Measurements from ENCODE around the gene S100A12.
A peak's percentile ranks its signal among the peaks of the same experiment; 100 is the strongest.

S100A12 gene

GRCh38 chr1:153368495-153368894 lies 6.9 kb downstream of the S100A12 start:
- no peak for DNase-seq (ENCODE audit: low read depth in 3 of 3)

- DNase-seq (ENCODE audit: low read depth in 3 of 3) = no peak
These were observed 8.3 kb downstream of the S100A12 start for GRCh38 chr1:153367090-153367489.

- no peak for DNase-seq (ENCODE audit: low read depth in 3 of 3)
These were observed 9.2 kb downstream of the S100A12 start for GRCh38 chr1:153366261-153366660.

GRCh38 chr1:153365696-153366095 lies 9.7 kb downstream of the S100A12 start:
- no peak for DNase-seq (ENCODE audit: low read depth in 3 of 3)

- no peak for DNase-seq (ENCODE audit: low read depth in 3 of 3)
These were observed 10.4 kb downstream of the S100A12 start for GRCh38 chr1:153364766-153365666.

- no peak for DNase-seq (ENCODE audit: low read depth in 3 of 3)
These were observed 11.3 kb downstream of the S100A12 start for GRCh38 chr1:153364156-153364555.

GRCh38 chr1:153363641-153364040 lies 11.8 kb downstream of the S100A12 start:
- no peak for DNase-seq (ENCODE audit: low read depth in 3 of 3)

- no peak for DNase-seq (ENCODE audit: low read depth in 3 of 3)
These were observed 13.1 kb downstream of the S100A12 start for GRCh38 chr1:153362187-153362775.

- DNase-seq (ENCODE audit: low read depth in 3 of 3) = no peak
These were observed 13.8 kb downstream of the S100A12 start for GRCh38 chr1:153361480-153362109.

GRCh38 chr1:153360592-153361479 lies 14.6 kb downstream of the S100A12 start:
- no peak for DNase-seq (ENCODE audit: low read depth in 3 of 3)

- DNase-seq (ENCODE audit: low read depth in 3 of 3) = no peak
These were observed 15.2 kb downstream of the S100A12 start for GRCh38 chr1:153360190-153360589.

GRCh38 chr1:153359241-153359640 lies 16.2 kb downstream of the S100A12 start:
- no peak for DNase-seq (ENCODE audit: low read depth in 3 of 3)

GRCh38 chr1:153358691-153358975 lies 16.8 kb downstream of the S100A12 start:
- no peak for DNase-seq (ENCODE audit: low read depth in 3 of 3)

GRCh38 chr1:153357853-153358690 lies 17.3 kb downstream of the S100A12 start, which contains the start of gene S100A9:
Gene S100A9, plus strand, starts transcription at chr1:153357854. Its CDS starts 430 bp downstream, at chr1:153358284.
- DNase-seq (ENCODE audit: low read depth in 3 of 3) = no peak

GRCh38 chr1:153357076-153357852 lies 18.2 kb downstream of the S100A12 start:
- no peak for DNase-seq (ENCODE audit: low read depth in 3 of 3)

GRCh38 chr1:153356392-153357075 lies 18.9 kb downstream of the S100A12 start:
- DNase-seq (ENCODE audit: low read depth in 3 of 3) = no peak

GRCh38 chr1:153355445-153356071 lies 19.9 kb downstream of the S100A12 start:
- peak in 1 of 3 experiments; percentile 9 for DNase-seq (ENCODE audit: low read depth in 3 of 3)

- no peak for DNase-seq (ENCODE audit: low read depth in 3 of 3)
These were observed 20.8 kb downstream of the S100A12 start for GRCh38 chr1:153354515-153355193.

All from stimulated activated CD4-positive, alpha-beta T cell treated with anti-CD3 and anti-CD28 coated beads, TNF-alpha, amount 100 ng/mL, for 4 hours (primary cell).